Ishikawa (cell line): ENCODE results near the gene NDUFAF8.

ENCODE experiments used
- CREB1 ChIP-seq: IDR thresholded peaks from 2 replicates; pipeline ENCODE4 v1.6.1; 2012; ENCODE audit warnings: low read depth
- EP300 ChIP-seq: IDR thresholded peaks from 2 replicates; pipeline ENCODE4 v1.6.1; 2012; ENCODE audit warnings: borderline replicate concordance
- TEAD4 ChIP-seq: IDR thresholded peaks from 2 replicates; pipeline ENCODE4 v1.6.1; 2012
- TF ChIP-seq, protein P1 (sequence below): IDR thresholded peaks from 2 replicates; pipeline ENCODE4 v1.6.1; 2012

DNA sequence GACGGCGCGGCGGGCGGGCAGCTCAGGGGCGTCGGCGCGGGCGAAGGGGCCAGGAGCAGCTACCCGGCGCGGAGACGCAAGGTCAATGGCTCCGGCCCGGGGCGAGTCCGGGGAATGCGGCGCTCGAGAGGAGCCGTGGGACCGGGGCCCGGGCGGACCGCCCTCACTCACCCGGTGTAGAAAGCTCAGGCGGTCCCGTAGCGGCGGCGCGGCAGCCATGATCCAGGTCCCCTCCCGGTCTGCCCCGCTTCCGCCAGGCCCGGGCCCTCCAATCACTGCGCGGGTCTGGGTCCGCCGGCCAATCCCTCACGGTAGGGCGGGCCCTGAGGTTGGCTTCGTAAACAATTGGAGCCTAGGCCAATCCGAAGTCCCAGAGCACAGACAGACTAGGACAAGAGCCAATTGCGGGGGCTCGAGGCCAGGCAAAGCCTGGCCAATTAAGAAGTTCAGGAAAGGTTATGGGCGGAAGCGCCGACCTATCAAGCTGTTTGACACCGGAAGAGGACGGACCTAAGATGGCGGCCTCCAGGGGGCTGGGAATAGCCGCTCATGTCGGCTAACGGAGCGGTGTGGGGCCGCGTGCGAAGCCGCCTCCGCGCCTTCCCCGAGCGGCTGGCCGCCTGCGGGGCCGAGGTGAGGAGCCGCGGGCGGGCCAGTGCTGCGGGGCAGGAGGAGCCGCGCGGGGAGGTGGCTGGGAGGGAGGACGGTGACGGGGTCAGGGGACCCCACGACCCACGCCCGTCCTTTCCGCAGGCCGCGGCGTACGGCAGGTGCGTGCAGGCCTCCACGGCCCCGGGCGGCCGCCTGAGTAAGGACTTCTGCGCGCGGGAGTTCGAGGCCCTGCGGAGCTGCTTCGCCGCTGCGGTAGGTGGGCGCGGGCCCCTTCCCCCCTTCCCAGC is at the start of gene NDUFAF8, which contains the start of gene TEPSIN:
- no peak for TF ChIP-seq EP300
- peak; percentile 36; the same call in 1 of the 2 replicates for TF ChIP-seq CREB1
- TF ChIP-seq TEAD4: no peak
- TF ChIP-seq, protein P1, sequence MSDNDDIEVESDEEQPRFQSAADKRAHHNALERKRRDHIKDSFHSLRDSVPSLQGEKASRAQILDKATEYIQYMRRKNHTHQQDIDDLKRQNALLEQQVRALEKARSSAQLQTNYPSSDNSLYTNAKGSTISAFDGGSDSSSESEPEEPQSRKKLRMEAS: peak; percentile 64
